IMR-90 (cell line): ENCODE data around the gene ADRA2B.

Source experiments
- CEBPB ChIP-seq: IDR thresholded peaks from 2 replicates; pipeline ENCODE4 v1.6.1; 2012; ENCODE audit warnings: low read depth, low read length, improper control_type of control experiment
- CHD1 ChIP-seq: IDR thresholded peaks from 2 replicates; pipeline ENCODE4 v1.6.1; 2012; ENCODE audit warnings: low read depth, low read length, improper control_type of control experiment
- CTCF ChIP-seq: conservative IDR thresholded peaks from 2 replicates; pipeline ENCODE4 v1.5.1; 2012; ENCODE audit warnings: mild to moderate bottlenecking, low read depth, low read length, improper control_type of control experiment
- MAFK ChIP-seq: IDR thresholded peaks from 2 replicates; pipeline ENCODE4 v1.6.1; 2012; ENCODE audit warnings: low read depth, low read length, improper control_type of control experiment
- MAZ ChIP-seq: IDR thresholded peaks from 2 replicates; pipeline ENCODE4 v1.6.1; 2012; ENCODE audit warnings: low read depth, mild to moderate bottlenecking, low read length, improper control_type of control experiment, moderate library complexity, borderline replicate concordance
- POLR2A ChIP-seq: IDR thresholded peaks from 2 replicates; pipeline ENCODE4 v1.6.1; 2012; ENCODE audit warnings: mild to moderate bottlenecking, low read depth, low read length
- RAD21 ChIP-seq: IDR thresholded peaks from 2 replicates; pipeline ENCODE4 v1.6.1; 2012; ENCODE audit warnings: low read length, improper control_type of control experiment
- RCOR1 ChIP-seq: IDR thresholded peaks from 2 replicates; pipeline ENCODE4 v1.6.1; 2012; ENCODE audit warnings: mild to moderate bottlenecking, low read length, improper control_type of control experiment; ENCODE audit not compliant: insufficient replicate concordance
- SMC3 ChIP-seq: fragments of 150-350 bp; IDR thresholded peaks from 2 replicates; pipeline ENCODE4 v1.6.1; 2016; ENCODE audit warnings: low read depth, mild to moderate bottlenecking, antibody characterized with exemption, low read length, moderate library complexity
- USF2 ChIP-seq: fragments of 150-350 bp; IDR thresholded peaks from 2 replicates; pipeline ENCODE4 v1.6.1; 2017; ENCODE audit warnings: mild to moderate bottlenecking, antibody characterized with exemption, low read length, low read depth

DNA sequence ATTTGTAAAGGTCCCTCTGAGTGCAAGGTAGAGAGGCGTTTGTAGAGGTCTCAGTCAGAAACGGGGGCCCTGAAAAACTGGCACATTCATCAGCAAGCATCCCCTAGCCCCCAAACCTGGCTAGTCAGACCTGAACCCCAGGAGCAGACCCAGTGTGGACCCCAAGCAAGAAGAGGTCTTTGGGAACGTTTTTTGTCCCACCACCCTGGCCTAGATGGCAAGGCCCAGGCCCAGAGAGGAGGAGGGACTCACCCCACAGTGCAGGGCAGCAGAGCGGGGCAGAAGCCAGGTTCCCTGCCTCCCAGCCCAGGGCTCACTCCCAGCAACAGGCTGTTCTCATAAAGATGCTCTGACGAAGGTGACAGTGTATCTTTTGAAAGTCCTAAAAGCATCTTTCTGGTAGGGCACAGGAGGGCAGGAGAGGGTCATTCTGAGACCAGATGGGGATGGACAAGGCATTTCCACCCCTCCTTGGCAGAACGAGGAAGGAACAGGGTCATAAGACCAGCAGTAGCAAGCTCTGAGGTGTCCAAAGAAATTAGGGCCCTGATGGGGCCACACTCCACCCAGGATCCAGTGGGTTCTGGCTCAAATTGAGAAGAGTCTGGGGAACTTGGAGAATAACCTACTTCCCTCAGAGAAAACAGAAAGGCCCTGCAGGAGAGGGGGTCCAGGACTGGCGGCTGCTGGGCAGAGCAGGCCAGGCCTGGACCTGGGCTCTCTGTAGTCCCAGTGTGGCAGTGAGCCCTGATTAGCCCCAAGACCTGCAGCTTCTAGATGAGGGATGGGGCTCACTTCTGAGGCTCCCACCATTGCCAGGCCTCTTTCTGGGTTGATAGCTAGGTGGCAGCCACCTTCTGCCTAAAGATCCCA, 18.2 kb downstream of the ADRA2B start:
- no peak for TF ChIP-seq CEBPB
- no peak for TF ChIP-seq CTCF
- no peak for TF ChIP-seq CHD1
- no peak for TF ChIP-seq MAFK
- no peak for TF ChIP-seq POLR2A
- no peak for TF ChIP-seq RAD21
- no peak for TF ChIP-seq MAZ
- no peak for TF ChIP-seq SMC3
- no peak for TF ChIP-seq RCOR1
- no peak for TF ChIP-seq USF2
